ENCODE data around the gene BRSK2. TPM values are rescaled to one million over a fixed set of nuclear protein-coding genes. Genes with fewer than 3 reads are reported as not detected.

BRSK2 gene
- total and polyA plus RNA-seq, 7 donors: 0.19 to 0.78 (median 0.32) TPM

DNA sequence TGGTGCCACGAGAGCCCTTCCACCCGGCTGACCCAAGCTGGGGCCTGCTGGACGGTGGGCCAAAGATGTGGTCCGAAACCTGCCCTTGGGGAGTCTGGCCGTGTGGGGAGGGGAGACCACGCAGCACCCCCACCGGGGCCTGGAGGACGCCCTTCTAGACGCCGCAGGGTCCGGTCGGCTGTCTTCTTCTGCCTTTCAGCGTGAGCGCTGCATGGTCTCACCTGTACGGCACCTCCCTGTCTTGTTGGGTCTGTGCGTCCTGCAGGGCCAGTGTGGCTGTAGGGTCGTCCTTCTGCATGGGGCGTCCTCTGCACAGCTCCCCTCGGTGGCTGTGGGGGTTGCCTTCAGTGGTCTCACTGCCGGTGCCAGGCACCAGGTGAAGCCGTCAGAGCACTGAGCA is 2.8 kb downstream of the BRSK2 start:
- no peak overlapping the region for H3K27ac ChIP-seq
- 85 to 89% (median 87%) methylated on average over 21 of the region's 21 CpGs for WGBS, 3 donors

DNA sequence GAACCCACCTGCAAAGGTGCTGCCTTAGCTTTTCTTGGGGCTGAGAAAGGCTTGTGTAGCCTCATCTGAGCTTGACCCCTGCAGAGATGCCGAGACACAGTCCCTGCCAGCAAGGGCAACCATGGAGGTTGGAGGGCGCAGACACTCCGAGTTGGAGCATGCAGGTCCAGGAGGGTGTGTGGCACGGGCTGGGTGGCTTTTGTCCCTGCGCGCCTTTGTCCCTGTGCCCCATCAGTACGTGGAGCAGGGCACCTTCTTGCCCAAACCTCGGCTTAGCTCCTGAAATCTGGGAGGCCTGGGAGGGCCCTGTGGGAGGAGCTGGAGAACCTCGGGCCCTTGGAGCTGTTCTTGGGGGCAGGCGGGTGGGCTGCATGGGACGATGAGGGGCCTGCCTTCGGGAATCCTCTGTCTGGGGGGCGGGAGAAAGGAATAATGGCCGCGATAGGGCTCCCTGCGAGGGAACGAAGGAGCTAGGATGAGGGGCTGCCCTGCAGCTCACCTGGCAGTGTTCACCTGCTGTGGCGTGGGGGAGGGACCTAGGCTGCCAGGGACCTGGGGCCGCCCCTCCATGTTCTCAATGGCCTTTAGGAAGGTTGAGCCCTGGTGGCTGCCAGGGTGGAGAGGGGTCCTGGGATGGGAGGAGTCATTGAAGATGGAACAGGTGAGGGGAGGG is 3.4 kb downstream of the BRSK2 start:
- TF ChIP-seq, protein P1, sequence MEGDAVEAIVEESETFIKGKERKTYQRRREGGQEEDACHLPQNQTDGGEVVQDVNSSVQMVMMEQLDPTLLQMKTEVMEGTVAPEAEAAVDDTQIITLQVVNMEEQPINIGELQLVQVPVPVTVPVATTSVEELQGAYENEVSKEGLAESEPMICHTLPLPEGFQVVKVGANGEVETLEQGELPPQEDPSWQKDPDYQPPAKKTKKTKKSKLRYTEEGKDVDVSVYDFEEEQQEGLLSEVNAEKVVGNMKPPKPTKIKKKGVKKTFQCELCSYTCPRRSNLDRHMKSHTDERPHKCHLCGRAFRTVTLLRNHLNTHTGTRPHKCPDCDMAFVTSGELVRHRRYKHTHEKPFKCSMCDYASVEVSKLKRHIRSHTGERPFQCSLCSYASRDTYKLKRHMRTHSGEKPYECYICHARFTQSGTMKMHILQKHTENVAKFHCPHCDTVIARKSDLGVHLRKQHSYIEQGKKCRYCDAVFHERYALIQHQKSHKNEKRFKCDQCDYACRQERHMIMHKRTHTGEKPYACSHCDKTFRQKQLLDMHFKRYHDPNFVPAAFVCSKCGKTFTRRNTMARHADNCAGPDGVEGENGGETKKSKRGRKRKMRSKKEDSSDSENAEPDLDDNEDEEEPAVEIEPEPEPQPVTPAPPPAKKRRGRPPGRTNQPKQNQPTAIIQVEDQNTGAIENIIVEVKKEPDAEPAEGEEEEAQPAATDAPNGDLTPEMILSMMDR (IDR thresholded peaks at IDR 0.05): no peak
- intact Hi-C loops (cut with DNase I): loop anchor here in 1 of 2 donors (2.0 kb wide), 1 partner anchor 50 kb away; no protein-coding TSS in a partner anchor
- Histone ChIP-seq H3K9me3 (no peaks in the 10 kb centered on the region), H3K27me3 (ENCODE audit: insufficient read depth in 3 of 3, low read length in 2 of 3) (peaks cover 0 to 59% (median 17%) of the 10 kb centered on the region in 3 donors), H3K36me3 (ENCODE audit: insufficient read depth in 1 of 2, low read depth in 1 of 2) (no peaks in the 10 kb centered on the region), H3K27ac (no peak overlapping the region), H3K4me1 (no peaks in the 10 kb centered on the region), H3K4me3 (no peak overlapping the region)
- peak; percentile 10 to 42 for DNase-seq
- no peak for ATAC-seq
- 80 to 94% (median 89%) methylated on average over 19 of the region's 19 CpGs for WGBS, 3 donors

More for the DNA sequence above, 2.8 kb downstream of the BRSK2 start:
- intact Hi-C loops (cut with DNase I): loop anchor here in 1 of 2 donors (2.0 kb wide), 1 partner anchor 50 kb away; no protein-coding TSS in a partner anchor
- Histone ChIP-seq H3K27me3 (ENCODE audit: insufficient read depth in 3 of 3, low read length in 2 of 3) (peaks cover 0 to 59% (median 17%) of the 10 kb centered on the region in 3 donors), H3K4me1 (no peaks in the 10 kb centered on the region), H3K4me3 (no peak overlapping the region), H3K9me3 (no peaks in the 10 kb centered on the region), H3K36me3 (ENCODE audit: insufficient read depth in 1 of 2, low read depth in 1 of 2) (no peaks in the 10 kb centered on the region)
- DNase-seq (peak in 1 of 2 donors; percentile 45), ATAC-seq (no peak)
- TF ChIP-seq, protein P1 (IDR thresholded peaks at IDR 0.05): no peak

DNA sequence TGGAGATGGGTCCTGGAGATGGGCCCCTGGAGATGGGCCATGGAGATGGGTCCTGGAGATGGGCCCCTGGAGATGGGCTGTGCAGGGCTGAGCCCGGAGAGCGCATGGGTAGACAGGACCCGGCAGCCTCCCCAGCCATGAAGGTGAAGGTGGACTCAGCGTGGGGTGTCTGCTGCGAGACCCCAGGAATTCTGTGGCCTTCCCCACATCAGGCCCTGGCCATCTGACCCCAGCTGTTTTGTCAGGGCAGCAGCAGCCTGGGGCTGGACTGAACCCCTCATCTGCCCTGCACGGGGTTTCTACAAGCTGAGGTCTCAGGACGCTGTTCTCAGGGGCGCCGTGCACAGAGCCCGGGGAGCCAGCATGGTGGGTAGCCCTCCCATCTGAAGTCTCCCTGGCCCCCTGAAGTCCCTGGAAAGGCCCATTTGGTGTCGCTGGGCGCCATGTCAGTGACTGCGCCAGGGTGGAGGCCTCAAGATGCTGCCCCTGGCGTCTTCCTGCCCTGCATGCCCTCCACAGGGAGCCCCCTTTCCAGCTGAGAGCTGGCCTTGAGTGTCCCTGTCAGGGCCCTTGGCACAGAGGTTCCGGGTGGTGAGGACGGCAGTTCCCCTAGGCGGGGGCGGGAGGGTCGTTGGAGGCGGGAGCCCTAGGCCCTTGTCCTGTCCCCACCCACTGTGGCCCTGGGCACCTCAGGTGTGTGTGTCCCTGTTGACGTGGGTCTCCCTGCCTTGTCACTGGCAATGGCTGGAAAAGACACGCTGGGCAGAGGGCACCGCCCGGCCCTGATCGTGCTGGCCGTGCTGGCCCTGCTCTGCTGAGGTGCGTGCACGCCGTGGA is 5.4 kb downstream of the BRSK2 start:
- no peaks in the 10 kb centered on the region for H3K36me3 ChIP-seq (ENCODE audit: insufficient read depth in 1 of 2, low read depth in 1 of 2)
- intact Hi-C loops (cut with DNase I): no loop called here
- no peaks in the 10 kb centered on the region for H3K9me3 ChIP-seq
- no peak overlapping the region for H3K27ac ChIP-seq
- no peaks in the 10 kb centered on the region for H3K4me1 ChIP-seq
- peak; percentile 14 to 38 for DNase-seq
- TF ChIP-seq, protein P1 (IDR thresholded peaks at IDR 0.05): no peak
- ATAC-seq: no peak
- 89 to 93% (median 90%) methylated on average over 29 of the region's 29 CpGs for WGBS, 3 donors
- no peak overlapping the region for H3K4me3 ChIP-seq
- H3K27me3 ChIP-seq (ENCODE audit: insufficient read depth in 3 of 3, low read length in 2 of 3): peaks cover 0 to 60% (median 20%) of the 10 kb centered on the region in 3 donors

DNA sequence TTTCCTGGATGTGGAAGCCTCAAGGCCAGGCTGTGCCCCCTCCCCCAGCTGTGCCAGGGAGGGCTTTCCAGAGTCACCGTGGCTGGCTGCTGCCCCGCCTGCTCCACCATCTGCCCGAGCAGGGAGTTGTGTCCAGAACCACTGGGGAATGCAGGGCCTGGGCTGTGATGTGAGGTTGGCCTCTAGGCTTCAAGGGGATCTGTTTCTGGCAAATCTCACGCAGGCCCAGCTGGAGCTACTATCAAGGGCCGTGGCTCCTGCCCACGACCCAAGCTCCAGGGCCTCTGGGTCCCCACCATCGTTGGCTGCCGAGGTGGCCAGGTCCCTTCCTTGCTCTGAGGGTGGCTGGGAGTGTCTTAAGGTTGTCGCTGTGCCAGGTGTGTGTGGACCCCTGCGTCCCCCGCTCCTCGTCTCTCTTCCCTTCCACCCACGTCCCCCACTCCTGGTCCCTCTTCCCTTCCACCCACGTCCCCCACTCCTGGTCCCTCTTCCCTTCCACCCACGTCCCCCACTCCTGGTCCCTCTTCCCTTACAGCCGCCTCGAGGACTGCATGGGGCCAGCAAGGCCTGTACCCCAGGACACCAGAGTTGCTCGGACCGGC is 6.1 kb downstream of the BRSK2 start:
- Histone ChIP-seq H3K36me3 (ENCODE audit: insufficient read depth in 1 of 2, low read depth in 1 of 2) (no peaks in the 10 kb centered on the region), H3K9me3 (no peaks in the 10 kb centered on the region), H3K27ac (no peak overlapping the region), H3K4me3 (no peak overlapping the region), H3K4me1 (no peaks in the 10 kb centered on the region), H3K27me3 (ENCODE audit: insufficient read depth in 3 of 3, low read length in 2 of 3) (peaks cover 0 to 56% (median 18%) of the 10 kb centered on the region in 3 donors)
- intact Hi-C loops (cut with DNase I): no loop called here
- ATAC-seq: no peak
- whole genome bisulfite sequencing, 3 donors: 66 to 77% (median 70%) methylated on average over 19 of the region's 19 CpGs
- DNase-seq: peak; percentile 10 to 28
- TF ChIP-seq, protein P1 (IDR thresholded peaks at IDR 0.05): no peak
